Frontal cortex (tissue), 4 donors: ENCODE measurements around the gene OAS2. TPM values are rescaled to one million over a fixed set of nuclear protein-coding genes. Genes with fewer than 3 reads are reported as not detected.
"Not testable (repeated sequence)": the region's sequence is repeated elsewhere in the genome, so short reads cannot be mapped to it uniquely, and the experiment has no call there.

Experiments used
- DNase-seq, 2 donors: peaks; one replicate each; pipeline ENCODE4 v3.0.0; 2012; ENCODE audit warnings: low spot score in 2 of 2
- FAIRE-seq: peaks from 2 replicates; lab custom pipeline; 2012; peaks lifted over from hg19 to GRCh38; lab: Jason Lieb, UNC
- total RNA-seq: library from RNA; depleted of rRNA; stranded (reverse); fragments of >200 nt; gene quantifications from one replicate; pipeline ENCODE4 v1.2.3, GENCODE V29; 2014
- donor health status: control.
- donor health status: control.
- donor health status: control.

Gene OAS2
- total RNA-seq, 1 donor from 2014 or later = 0.82 TPM

GRCh38 chr12:112948806-112949205 is 29.5 kb upstream of the OAS2 start:
- FAIRE-seq (no peak), DNase-seq (no peak)

GRCh38 chr12:112950701-112951100 is 27.6 kb upstream of the OAS2 start:
- no peak for FAIRE-seq
- no peak for DNase-seq

GRCh38 chr12:112957125-112957524 is 21.2 kb upstream of the OAS2 start:
- not testable (repeated sequence) for DNase-seq, FAIRE-seq

GRCh38 chr12:112961074-112961473 is 17.2 kb upstream of the OAS2 start:
- FAIRE-seq (no peak), DNase-seq (no peak)

- no peak for DNase-seq
- FAIRE-seq = no peak
These were observed 16.8 kb upstream of the OAS2 start for GRCh38 chr12:112961536-112961935.

- no peak for FAIRE-seq
- no peak for DNase-seq
These were observed 15.8 kb upstream of the OAS2 start for GRCh38 chr12:112962561-112962960.

GRCh38 chr12:112963227-112963861 is 15.0 kb upstream of the OAS2 start:
- DNase-seq = no peak
- FAIRE-seq = no peak

GRCh38 chr12:112964067-112964670 is 14.2 kb upstream of the OAS2 start:
- FAIRE-seq (no peak), DNase-seq (no peak)

- DNase-seq = no peak
- no peak for FAIRE-seq
These were observed 13.4 kb upstream of the OAS2 start for GRCh38 chr12:112964915-112965314.

- no peak for DNase-seq
- FAIRE-seq = no peak
These were observed 12.7 kb upstream of the OAS2 start for GRCh38 chr12:112965643-112966042.

GRCh38 chr12:112967306-112967705 is 11.0 kb upstream of the OAS2 start:
- no peak for FAIRE-seq
- DNase-seq = no peak

GRCh38 chr12:112967858-112968257 is 10.5 kb upstream of the OAS2 start:
- DNase-seq (no peak), FAIRE-seq (no peak)

GRCh38 chr12:112969547-112970306 is 8.6 kb upstream of the OAS2 start:
- no peak for DNase-seq
- FAIRE-seq = no peak

- no peak for DNase-seq
- FAIRE-seq = no peak
These were observed 7.9 kb upstream of the OAS2 start for GRCh38 chr12:112970391-112970790.

GRCh38 chr12:112971248-112971647 is 7.1 kb upstream of the OAS2 start:
- FAIRE-seq (no peak), DNase-seq (no peak)

GRCh38 chr12:112973011-112973735 is 5.1 kb upstream of the OAS2 start:
- no peak for FAIRE-seq
- no peak for DNase-seq

- DNase-seq (no peak), FAIRE-seq (no peak)
These were observed 4.5 kb upstream of the OAS2 start for GRCh38 chr12:112973818-112974231.

- DNase-seq (no peak), FAIRE-seq (no peak)
These were observed 3.4 kb upstream of the OAS2 start for GRCh38 chr12:112974904-112975303.

- DNase-seq (no peak), FAIRE-seq (no peak)
These were observed 1.2 kb upstream of the OAS2 start for GRCh38 chr12:112977139-112977538.

GRCh38 chr12:112977641-112978040 is 678 bp upstream of the OAS2 start:
- FAIRE-seq = no peak
- DNase-seq = no peak
